GM12878 (cell line): ENCODE results near the gene IFIT2. TPM values are rescaled to one million over a fixed set of nuclear protein-coding genes. Genes with fewer than 3 reads are reported as not detected.

Experiments used
- ATAC-seq: fragments of 200-7000 bp; cut with Tn5 transposase; 3 replicates; pipeline ENCODE4 v1.9.1; 2020; ENCODE audit warnings: mild to moderate bottlenecking, moderate library complexity
- BruUV-seq: library from RNA; stranded (reverse); fragments of 400-500 nt; replicated peaks from 2 replicates; lab custom pipeline; 2021; lab: Mats Ljungman, UMichigan
- CTCF ChIA-PET: fragments of 300-600 bp; sonication (Branson Sonifier 250); formaldehyde crosslinking; extraction: SDS; loops from one replicate; lab custom pipeline; 2021; ENCODE audit warnings: inconsistent platforms; lab: Yijun Ruan, JAX
- POLR2A ChIA-PET: fragments of 350-600 bp; formaldehyde crosslinking; extraction: SDS; loops from one replicate; lab custom pipeline; 2021; ENCODE audit warnings: inconsistent platforms; lab: Charles Lee
- RAD21 ChIA-PET: fragments of 300-600 bp; sonication (Branson Sonifier 250); formaldehyde crosslinking; loops from one replicate; lab custom pipeline; 2023; ENCODE audit warnings: antibody characterized with exemption; ENCODE audit not compliant: unreplicated experiment; lab: Charles Lee
- SMC1A ChIA-PET: fragments of 300-600 bp; sonication (Branson Sonifier 250); formaldehyde crosslinking; loops from one replicate; lab custom pipeline; 2023; ENCODE audit not compliant: unreplicated experiment, uncharacterized antibody; lab: Charles Lee
- DNase-seq: peaks from one replicate; pipeline ENCODE4 v3.0.0-alpha.2; 2011; ENCODE audit warnings: low read depth, low spot score
- FAIRE-seq: peaks from 3 replicates; lab custom pipeline; 2011; peaks lifted over from hg19 to GRCh38; lab: Jason Lieb, UNC
- H2AFZ ChIP-seq: 2 replicates; pipeline ENCODE4 v1.6.0; 2011; ENCODE audit warnings: low read depth, low read length, control low read depth; ENCODE audit not compliant: control insufficient read depth
- H3K27ac ChIP-seq: 2 replicates; pipeline ENCODE4 v1.5.1; 2011; ENCODE audit warnings: control low read depth; ENCODE audit not compliant: control insufficient read depth, insufficient read depth
- H3K27me3 ChIP-seq, 2 experiments: replicated peaks in 1 of 2; 2 replicates each; pipeline versions ENCODE4 v1.6.0 to v1.6.1; 2011; ENCODE audit warnings: low read length in 1 of 2; ENCODE audit not compliant: control insufficient read depth in 2 of 2, insufficient read depth in 2 of 2
- H3K36me3 ChIP-seq, 2 experiments: 2 replicates each; pipeline ENCODE4 v1.5.1; 2011; ENCODE audit warnings: low read length in 1 of 2; ENCODE audit not compliant: control insufficient read depth in 2 of 2, insufficient read depth in 2 of 2
- H3K4me1 ChIP-seq: 2 replicates; pipeline ENCODE4 v1.6.1; 2011; ENCODE audit warnings: mild to moderate bottlenecking, low read length, moderate library complexity, mixed read lengths; ENCODE audit not compliant: control insufficient read depth, insufficient read depth
- H3K4me2 ChIP-seq: 2 replicates; pipeline ENCODE4 v1.6.0; 2011; ENCODE audit warnings: control low read depth; ENCODE audit not compliant: control insufficient read depth, insufficient read depth
- H3K4me3 ChIP-seq: fragments of 200-600 bp; sonication (generic); 2 replicates; pipeline ENCODE4 v1.5.1; 2016
- H3K79me2 ChIP-seq: 2 replicates; pipeline ENCODE4 v1.6.0; 2011; ENCODE audit warnings: low read length; ENCODE audit not compliant: control insufficient read depth, insufficient read depth
- H3K9ac ChIP-seq: 2 replicates; pipeline ENCODE4 v1.8.0; 2011; ENCODE audit warnings: low read length, control low read depth, mixed read lengths; ENCODE audit not compliant: control insufficient read depth, insufficient read depth
- H3K9me3 ChIP-seq: replicated peaks from 3 replicates; pipeline ENCODE4 v1.5.1; 2011; ENCODE audit warnings: mild to moderate bottlenecking, low read length; ENCODE audit not compliant: control insufficient read depth, insufficient read depth
- H4K20me1 ChIP-seq: 2 replicates; pipeline ENCODE4 v1.6.0; 2011; ENCODE audit not compliant: control insufficient read depth, insufficient read depth
- ATF7 ChIP-seq: fragments of 450-650 bp; IDR thresholded peaks from 2 replicates; pipeline ENCODE4 v1.6.1; 2016; ENCODE audit warnings: low read depth, mild to moderate bottlenecking
- FOXM1 ChIP-seq: IDR thresholded peaks from 2 replicates; pipeline ENCODE4 v1.6.1; 2012; ENCODE audit warnings: low read depth, mild to moderate bottlenecking, inconsistent platforms, low read length, moderate library complexity
- IKZF1 ChIP-seq: fragments of 450-650 bp; conservative IDR thresholded peaks from 2 replicates; pipeline ENCODE4 v1.6.1; 2017; ENCODE audit warnings: antibody characterized with exemption, mild to moderate bottlenecking
- JUNB ChIP-seq: IDR thresholded peaks from 2 replicates; pipeline ENCODE4 v1.6.1; 2016; ENCODE audit warnings: antibody characterized with exemption, mild to moderate bottlenecking
- MEF2B ChIP-seq: fragments of 450-650 bp; IDR thresholded peaks from 2 replicates; pipeline ENCODE4 v1.6.1; 2018; ENCODE audit warnings: mild to moderate bottlenecking, moderate library complexity; ENCODE audit not compliant: partially characterized antibody, poor library complexity, severe bottlenecking
- MTA3 ChIP-seq: IDR thresholded peaks from 2 replicates; pipeline ENCODE4 v1.6.1; 2012; ENCODE audit warnings: low read length, inconsistent platforms, borderline replicate concordance
- SMARCA5 ChIP-seq: fragments of 450-650 bp; IDR thresholded peaks from 2 replicates; pipeline ENCODE4 v1.6.1; 2017; ENCODE audit warnings: mild to moderate bottlenecking
- ZNF24 ChIP-seq: fragments of 450-650 bp; IDR thresholded peaks from 2 replicates; pipeline ENCODE4 v1.6.1; 2017; ENCODE audit warnings: antibody characterized with exemption, mild to moderate bottlenecking
- WGBS: methylation state at CpG from one replicate; pipeline ENCODE4 v1.1.6; 2016; ENCODE audit warnings: low lambda C conversion rate; ENCODE audit not compliant: insufficient replicate concordance, insufficient coverage; ENCODE audit errors: missing lambda C conversion rate; 5-methylcytosine and 5-hydroxymethylcytosine counted together
- in situ Hi-C: fragments of 300-500 bp; cut with MboI; formaldehyde crosslinking; loops from 9 replicates; pipeline ENCODE4 v1.14.3; 2018; ENCODE audit warnings: mixed read lengths
- intact Hi-C: fragments of 100-400 bp; cut with micrococcal nuclease; formaldehyde crosslinking; loops from one replicate; pipeline ENCODE4 v1.14.2; 2022; ENCODE audit not compliant: unreplicated experiment
- polyA plus RNA-seq, 11 experiments: library from polyadenylated mRNA; depleted of rRNA in 4 of 11; unstranded in 6 of 11; stranded (reverse) in 5 of 11; fragments of >200 nt; fragmentation: Nextera tagmentation in 4 of 11; fragmentation: Illumina TruSeq in 1 of 11; extraction: Ambion mirVana in 4 of 11; extraction: Trizol in 1 of 11; gene quantifications; 1 replicate in 1 of 11; 2 replicates in 10 of 11; pipeline versions ENCODE4 v1.2.1 to v1.2.3, GENCODE V29; 2011 to 2016; ENCODE audit warnings: inconsistent platforms in 2 of 11, missing spikeins in 2 of 11, low read depth in 1 of 11
- total RNA-seq, 4 experiments: library from RNA; depleted of rRNA in 3 of 4; stranded (reverse); fragments of >200 nt in 3 of 4; fragmentation: Illumina TruSeq in 1 of 4; extraction: Trizol in 1 of 4; gene quantifications; 2 replicates each; pipeline versions ENCODE4 v1.2.1 to v1.2.3, GENCODE V29; 2013 to 2021
- TF ChIP-seq, protein P1 (sequence below): IDR thresholded peaks from 2 replicates; pipeline ENCODE4 v1.6.1; 2012; ENCODE audit warnings: mild to moderate bottlenecking, low read depth, low read length
- TF ChIP-seq, protein P2 (sequence below): fragments of 450-650 bp; IDR thresholded peaks from 2 replicates; pipeline ENCODE4 v1.6.1; 2016; ENCODE audit warnings: mild to moderate bottlenecking
- TF ChIP-seq, protein P3 (sequence below): fragments of 450-650 bp; IDR thresholded peaks from 2 replicates; pipeline ENCODE4 v1.6.1; 2017; ENCODE audit warnings: mild to moderate bottlenecking
- TF ChIP-seq, protein P4 (sequence below): fragments of 450-650 bp; IDR thresholded peaks from 2 replicates; pipeline ENCODE4 v1.6.1; 2017; ENCODE audit warnings: mild to moderate bottlenecking, moderate library complexity

The IFIT2 gene
- total and polyA plus RNA-seq, 10 of the 15 experiments (the other 5 are each of a cell fraction or from before 2014, with no cell fraction given): 5.2 to 14.8 (median 9.7) TPM

DNA sequence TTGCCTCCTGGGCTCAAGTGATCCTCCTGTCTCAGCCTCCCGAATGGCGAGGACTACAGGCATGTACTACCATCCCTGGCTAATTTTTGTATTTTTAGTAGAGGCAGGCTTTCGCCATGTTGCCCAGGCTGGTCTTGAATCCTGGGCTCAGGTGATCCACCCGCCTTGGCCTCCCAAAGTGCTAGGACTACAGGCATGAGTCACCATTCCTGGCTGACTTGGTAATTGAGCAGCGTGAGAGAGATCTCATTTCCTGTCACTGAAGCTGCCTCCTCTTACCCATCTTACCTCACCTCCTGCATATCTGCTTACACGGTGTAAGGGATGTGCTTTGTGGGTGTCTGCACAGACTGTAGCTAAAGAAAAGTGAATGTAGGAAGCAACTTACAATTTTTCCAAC lies 35.6 kb downstream of the IFIT2 start:
- RAD21 ChIA-PET: interaction anchor here (1.0 to 3.0 kb wide), 5 partner anchors 9 to 55 kb away, joined by 3 to 11 read pairs (median 3); partner anchors contain the start of genes IFIT1 and IFIT3
- TF ChIP-seq ATF7 (no peak), SMARCA5 (no peak), IKZF1 (no peak), MEF2B (no peak), MTA3 (no peak), ZNF24 (no peak), FOXM1 (no peak), JUNB (peak; percentile 54)
- TF ChIP-seq, protein P1, sequence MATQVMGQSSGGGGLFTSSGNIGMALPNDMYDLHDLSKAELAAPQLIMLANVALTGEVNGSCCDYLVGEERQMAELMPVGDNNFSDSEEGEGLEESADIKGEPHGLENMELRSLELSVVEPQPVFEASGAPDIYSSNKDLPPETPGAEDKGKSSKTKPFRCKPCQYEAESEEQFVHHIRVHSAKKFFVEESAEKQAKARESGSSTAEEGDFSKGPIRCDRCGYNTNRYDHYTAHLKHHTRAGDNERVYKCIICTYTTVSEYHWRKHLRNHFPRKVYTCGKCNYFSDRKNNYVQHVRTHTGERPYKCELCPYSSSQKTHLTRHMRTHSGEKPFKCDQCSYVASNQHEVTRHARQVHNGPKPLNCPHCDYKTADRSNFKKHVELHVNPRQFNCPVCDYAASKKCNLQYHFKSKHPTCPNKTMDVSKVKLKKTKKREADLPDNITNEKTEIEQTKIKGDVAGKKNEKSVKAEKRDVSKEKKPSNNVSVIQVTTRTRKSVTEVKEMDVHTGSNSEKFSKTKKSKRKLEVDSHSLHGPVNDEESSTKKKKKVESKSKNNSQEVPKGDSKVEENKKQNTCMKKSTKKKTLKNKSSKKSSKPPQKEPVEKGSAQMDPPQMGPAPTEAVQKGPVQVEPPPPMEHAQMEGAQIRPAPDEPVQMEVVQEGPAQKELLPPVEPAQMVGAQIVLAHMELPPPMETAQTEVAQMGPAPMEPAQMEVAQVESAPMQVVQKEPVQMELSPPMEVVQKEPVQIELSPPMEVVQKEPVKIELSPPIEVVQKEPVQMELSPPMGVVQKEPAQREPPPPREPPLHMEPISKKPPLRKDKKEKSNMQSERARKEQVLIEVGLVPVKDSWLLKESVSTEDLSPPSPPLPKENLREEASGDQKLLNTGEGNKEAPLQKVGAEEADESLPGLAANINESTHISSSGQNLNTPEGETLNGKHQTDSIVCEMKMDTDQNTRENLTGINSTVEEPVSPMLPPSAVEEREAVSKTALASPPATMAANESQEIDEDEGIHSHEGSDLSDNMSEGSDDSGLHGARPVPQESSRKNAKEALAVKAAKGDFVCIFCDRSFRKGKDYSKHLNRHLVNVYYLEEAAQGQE: no peak
- TF ChIP-seq, protein P2, sequence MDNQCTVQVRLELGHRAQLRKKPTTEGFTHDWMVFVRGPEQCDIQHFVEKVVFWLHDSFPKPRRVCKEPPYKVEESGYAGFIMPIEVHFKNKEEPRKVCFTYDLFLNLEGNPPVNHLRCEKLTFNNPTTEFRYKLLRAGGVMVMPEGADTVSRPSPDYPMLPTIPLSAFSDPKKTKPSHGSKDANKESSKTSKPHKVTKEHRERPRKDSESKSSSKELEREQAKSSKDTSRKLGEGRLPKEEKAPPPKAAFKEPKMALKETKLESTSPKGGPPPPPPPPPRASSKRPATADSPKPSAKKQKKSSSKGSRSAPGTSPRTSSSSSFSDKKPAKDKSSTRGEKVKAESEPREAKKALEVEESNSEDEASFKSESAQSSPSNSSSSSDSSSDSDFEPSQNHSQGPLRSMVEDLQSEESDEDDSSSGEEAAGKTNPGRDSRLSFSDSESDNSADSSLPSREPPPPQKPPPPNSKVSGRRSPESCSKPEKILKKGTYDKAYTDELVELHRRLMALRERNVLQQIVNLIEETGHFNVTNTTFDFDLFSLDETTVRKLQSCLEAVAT: 0 out of 2 replicates have a peak, but pooled peaks have one; percentile 22
- TF ChIP-seq, protein P3, sequence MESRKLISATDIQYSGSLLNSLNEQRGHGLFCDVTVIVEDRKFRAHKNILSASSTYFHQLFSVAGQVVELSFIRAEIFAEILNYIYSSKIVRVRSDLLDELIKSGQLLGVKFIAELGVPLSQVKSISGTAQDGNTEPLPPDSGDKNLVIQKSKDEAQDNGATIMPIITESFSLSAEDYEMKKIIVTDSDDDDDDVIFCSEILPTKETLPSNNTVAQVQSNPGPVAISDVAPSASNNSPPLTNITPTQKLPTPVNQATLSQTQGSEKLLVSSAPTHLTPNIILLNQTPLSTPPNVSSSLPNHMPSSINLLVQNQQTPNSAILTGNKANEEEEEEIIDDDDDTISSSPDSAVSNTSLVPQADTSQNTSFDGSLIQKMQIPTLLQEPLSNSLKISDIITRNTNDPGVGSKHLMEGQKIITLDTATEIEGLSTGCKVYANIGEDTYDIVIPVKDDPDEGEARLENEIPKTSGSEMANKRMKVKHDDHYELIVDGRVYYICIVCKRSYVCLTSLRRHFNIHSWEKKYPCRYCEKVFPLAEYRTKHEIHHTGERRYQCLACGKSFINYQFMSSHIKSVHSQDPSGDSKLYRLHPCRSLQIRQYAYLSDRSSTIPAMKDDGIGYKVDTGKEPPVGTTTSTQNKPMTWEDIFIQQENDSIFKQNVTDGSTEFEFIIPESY: no peak
- TF ChIP-seq, protein P4, sequence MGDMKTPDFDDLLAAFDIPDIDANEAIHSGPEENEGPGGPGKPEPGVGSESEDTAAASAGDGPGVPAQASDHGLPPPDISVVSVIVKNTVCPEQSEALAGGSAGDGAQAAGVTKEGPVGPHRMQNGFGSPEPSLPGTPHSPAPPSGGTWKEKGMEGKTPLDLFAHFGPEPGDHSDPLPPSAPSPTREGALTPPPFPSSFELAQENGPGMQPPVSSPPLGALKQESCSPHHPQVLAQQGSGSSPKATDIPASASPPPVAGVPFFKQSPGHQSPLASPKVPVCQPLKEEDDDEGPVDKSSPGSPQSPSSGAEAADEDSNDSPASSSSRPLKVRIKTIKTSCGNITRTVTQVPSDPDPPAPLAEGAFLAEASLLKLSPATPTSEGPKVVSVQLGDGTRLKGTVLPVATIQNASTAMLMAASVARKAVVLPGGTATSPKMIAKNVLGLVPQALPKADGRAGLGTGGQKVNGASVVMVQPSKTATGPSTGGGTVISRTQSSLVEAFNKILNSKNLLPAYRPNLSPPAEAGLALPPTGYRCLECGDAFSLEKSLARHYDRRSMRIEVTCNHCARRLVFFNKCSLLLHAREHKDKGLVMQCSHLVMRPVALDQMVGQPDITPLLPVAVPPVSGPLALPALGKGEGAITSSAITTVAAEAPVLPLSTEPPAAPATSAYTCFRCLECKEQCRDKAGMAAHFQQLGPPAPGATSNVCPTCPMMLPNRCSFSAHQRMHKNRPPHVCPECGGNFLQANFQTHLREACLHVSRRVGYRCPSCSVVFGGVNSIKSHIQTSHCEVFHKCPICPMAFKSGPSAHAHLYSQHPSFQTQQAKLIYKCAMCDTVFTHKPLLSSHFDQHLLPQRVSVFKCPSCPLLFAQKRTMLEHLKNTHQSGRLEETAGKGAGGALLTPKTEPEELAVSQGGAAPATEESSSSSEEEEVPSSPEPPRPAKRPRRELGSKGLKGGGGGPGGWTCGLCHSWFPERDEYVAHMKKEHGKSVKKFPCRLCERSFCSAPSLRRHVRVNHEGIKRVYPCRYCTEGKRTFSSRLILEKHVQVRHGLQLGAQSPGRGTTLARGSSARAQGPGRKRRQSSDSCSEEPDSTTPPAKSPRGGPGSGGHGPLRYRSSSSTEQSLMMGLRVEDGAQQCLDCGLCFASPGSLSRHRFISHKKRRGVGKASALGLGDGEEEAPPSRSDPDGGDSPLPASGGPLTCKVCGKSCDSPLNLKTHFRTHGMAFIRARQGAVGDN: no peak

More for the DNA sequence above, 35.6 kb downstream of the IFIT2 start:
- DNase-seq (peak; percentile 50), FAIRE-seq (no peak), ATAC-seq (peak; percentile 18)
- no peaks in the 10 kb centered on the region for H3K9me3 ChIP-seq
- no TSS peak for BruUV-seq
- ChIA-PET POLR2A (interaction anchor here (1.5 kb wide), 1 partner anchor 32 kb away, joined by 3 read pairs; no protein-coding TSS in a partner anchor), SMC1A (interaction anchor here (0.9 to 4.5 kb wide), 7 partner anchors 10 to 81 kb away, joined by 3 to 26 read pairs (median 6); partner anchors contain the start of gene IFIT1), CTCF (interaction anchor here (0.6 to 4.2 kb wide), 4 partner anchors 25 to 82 kb away, joined by 3 to 22 read pairs (median 3); no protein-coding TSS in a partner anchor)
- no peak overlapping the region for H2AFZ ChIP-seq
- no peaks in the 10 kb centered on the region for H3K4me1 ChIP-seq
- intact Hi-C loops (no loop called here), in situ Hi-C loops (no loop called here)
- H3K4me2 ChIP-seq: no peak overlapping the region
- H3K4me3 ChIP-seq: no peak overlapping the region
- H3K9ac ChIP-seq: no peak overlapping the region
- no peaks in the 10 kb centered on the region for H4K20me1 ChIP-seq
- peaks cover 6 to 22% of the 10 kb centered on the region in 2 experiments for H3K36me3 ChIP-seq
- no peaks in the 10 kb centered on the region for H3K27me3 ChIP-seq
- 50% methylated on average over 6 of the region's 6 CpGs for WGBS
- H3K79me2 ChIP-seq: peaks cover 33% of the 10 kb centered on the region
- no peak overlapping the region for H3K27ac ChIP-seq
